ENCODE results near the gene CTRB1. TPM values are rescaled to one million over a fixed set of nuclear protein-coding genes. Genes with fewer than 3 reads are reported as not detected.

CTRB1 gene
- total and polyA plus RNA-seq, 2 of the 13 experiments (the other 11 are each of a cell fraction or from before 2014, with no cell fraction given) = not detected

DNA sequence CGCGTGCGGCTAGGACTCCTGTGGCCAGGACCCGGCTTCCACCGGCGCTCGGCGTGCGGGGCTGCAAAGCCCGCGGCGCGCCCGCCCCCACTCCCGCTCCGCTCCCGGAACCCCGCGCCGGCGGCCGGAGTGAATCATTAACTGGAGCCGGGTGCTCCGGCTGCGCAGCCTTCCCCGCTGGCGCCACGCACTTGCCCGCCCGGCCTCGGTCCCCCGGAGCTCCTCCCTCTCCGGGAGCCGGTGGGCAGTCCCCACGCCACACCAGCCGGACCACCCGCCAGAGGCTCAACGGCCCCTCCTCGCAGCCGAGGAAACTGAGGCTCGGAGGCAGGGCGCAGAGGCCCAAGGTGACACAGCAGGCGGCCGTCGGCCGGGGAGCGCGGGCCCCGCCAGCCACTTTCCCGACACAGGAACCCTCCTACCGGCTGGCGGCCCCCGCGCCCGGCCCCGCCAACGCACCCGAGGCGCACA lies 32.1 kb downstream of the CTRB1 start (continued):
- TF ChIP-seq ZMYM2 (CRISPR knock-in tag; IDR thresholded peaks at IDR 0.05) (no peak), NCOA5 (CRISPR knock-in tag; IDR thresholded peaks at IDR 0.05) (no peak), FOXA3 (CRISPR knock-in tag; IDR thresholded peaks at IDR 0.05) (0 out of 2 replicates have a peak, but pooled peaks have one; percentile 15), ZNF589 (CRISPR knock-in tag; conservative IDR thresholded peaks at IDR 0.05) (peak; percentile 79; the same call in 1 of the 2 replicates), ZNF20 (CRISPR knock-in tag; IDR thresholded peaks at IDR 0.05) (no peak)
- TF ChIP-seq, protein P1, sequence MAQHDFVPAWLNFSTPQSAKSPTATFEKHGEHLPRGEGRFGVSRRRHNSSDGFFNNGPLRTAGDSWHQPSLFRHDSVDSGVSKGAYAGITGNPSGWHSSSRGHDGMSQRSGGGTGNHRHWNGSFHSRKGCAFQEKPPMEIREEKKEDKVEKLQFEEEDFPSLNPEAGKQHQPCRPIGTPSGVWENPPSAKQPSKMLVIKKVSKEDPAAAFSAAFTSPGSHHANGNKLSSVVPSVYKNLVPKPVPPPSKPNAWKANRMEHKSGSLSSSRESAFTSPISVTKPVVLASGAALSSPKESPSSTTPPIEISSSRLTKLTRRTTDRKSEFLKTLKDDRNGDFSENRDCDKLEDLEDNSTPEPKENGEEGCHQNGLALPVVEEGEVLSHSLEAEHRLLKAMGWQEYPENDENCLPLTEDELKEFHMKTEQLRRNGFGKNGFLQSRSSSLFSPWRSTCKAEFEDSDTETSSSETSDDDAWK (CRISPR knock-in tag; IDR thresholded peaks at IDR 0.05) = no peak
- TF ChIP-seq, protein P2, sequence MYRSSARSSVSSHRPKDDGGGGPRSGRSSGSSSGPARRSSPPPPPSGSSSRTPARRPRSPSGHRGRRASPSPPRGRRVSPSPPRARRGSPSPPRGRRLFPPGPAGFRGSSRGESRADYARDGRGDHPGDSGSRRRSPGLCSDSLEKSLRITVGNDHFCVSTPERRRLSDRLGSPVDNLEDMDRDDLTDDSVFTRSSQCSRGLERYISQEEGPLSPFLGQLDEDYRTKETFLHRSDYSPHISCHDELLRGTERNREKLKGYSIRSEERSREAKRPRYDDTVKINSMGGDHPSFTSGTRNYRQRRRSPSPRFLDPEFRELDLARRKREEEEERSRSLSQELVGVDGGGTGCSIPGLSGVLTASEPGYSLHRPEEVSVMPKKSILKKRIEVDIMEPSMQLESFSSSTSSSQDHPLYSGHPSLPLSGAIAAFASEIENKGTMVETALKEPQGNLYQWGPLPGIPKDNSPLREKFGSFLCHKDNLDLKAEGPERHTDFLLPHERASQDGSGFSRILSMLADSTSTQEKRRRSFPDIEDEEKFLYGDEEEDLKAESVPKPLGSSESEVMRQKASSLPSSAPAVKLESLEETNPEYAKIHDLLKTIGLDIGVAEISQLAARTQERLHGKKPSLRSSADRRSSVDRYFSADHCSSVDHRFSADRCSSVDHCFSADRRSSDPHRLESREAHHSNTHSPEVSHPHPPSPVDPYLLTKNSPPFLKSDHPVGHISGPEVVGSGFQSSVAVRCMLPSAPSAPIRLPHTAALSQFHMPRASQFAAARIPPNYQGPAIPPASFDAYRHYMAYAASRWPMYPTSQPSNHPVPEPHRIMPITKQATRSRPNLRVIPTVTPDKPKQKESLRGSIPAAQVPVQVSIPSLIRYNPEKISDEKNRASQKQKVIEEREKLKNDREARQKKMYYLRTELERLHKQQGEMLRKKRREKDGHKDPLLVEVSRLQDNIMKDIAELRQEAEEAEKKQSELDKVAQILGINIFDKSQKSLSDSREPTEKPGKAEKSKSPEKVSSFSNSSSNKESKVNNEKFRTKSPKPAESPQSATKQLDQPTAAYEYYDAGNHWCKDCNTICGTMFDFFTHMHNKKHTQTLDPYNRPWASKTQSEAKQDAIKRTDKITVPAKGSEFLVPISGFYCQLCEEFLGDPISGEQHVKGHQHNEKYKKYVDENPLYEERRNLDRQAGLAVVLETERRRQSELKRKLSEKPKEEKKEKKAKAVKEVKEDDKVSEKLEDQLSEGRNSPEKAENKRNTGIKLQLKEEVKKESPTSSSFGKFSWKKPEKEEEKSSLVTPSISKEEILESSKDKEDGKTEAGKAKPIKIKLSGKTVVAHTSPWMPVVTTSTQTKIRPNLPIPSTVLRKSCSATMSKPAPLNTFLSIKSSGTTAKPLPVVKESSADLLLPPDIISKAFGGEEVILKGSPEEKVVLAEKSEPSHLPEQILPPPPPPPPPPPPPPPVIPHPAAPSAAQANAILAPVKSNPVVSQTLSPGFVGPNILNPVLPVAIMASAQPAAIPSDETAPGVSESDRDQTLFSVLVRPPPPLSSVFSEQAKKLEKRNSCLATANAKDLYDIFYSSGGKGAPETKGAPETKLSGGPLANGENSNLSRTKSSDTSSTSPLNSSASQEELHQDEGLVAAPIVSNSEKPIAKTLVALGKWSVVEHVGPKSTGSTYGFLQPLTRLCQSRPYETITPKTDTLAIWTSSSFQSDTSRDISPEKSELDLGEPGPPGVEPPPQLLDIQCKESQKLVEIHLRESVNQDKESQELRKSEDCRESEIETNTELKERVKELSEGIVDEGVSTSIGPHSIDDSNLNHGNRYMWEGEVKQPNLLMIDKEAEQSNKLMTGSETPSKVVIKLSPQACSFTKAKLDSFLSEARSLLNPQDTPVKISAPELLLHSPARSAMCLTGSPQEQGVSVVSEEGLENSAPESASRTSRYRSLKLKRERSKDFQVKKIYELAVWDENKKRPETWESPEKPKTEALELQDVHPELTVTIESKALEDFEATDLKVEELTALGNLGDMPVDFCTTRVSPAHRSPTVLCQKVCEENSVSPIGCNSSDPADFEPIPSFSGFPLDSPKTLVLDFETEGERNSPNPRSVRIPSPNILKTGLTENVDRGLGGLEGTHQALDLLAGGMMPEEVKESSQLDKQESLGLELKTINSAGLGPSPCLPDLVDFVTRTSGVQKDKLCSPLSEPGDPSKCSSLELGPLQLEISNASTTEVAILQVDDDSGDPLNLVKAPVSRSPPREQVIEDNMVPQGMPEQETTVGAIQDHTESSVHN (CRISPR knock-in tag; IDR thresholded peaks at IDR 0.05) = no peak
- TF ChIP-seq, protein P3, sequence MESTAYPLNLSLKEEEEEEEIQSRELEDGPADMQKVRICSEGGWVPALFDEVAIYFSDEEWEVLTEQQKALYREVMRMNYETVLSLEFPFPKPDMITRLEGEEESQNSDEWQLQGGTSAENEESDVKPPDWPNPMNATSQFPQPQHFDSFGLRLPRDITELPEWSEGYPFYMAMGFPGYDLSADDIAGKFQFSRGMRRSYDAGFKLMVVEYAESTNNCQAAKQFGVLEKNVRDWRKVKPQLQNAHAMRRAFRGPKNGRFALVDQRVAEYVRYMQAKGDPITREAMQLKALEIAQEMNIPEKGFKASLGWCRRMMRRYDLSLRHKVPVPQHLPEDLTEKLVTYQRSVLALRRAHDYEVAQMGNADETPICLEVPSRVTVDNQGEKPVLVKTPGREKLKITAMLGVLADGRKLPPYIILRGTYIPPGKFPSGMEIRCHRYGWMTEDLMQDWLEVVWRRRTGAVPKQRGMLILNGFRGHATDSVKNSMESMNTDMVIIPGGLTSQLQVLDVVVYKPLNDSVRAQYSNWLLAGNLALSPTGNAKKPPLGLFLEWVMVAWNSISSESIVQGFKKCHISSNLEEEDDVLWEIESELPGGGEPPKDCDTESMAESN (CRISPR knock-in tag; conservative IDR thresholded peaks at IDR 0.05) = no peak
- TF ChIP-seq, protein P4, sequence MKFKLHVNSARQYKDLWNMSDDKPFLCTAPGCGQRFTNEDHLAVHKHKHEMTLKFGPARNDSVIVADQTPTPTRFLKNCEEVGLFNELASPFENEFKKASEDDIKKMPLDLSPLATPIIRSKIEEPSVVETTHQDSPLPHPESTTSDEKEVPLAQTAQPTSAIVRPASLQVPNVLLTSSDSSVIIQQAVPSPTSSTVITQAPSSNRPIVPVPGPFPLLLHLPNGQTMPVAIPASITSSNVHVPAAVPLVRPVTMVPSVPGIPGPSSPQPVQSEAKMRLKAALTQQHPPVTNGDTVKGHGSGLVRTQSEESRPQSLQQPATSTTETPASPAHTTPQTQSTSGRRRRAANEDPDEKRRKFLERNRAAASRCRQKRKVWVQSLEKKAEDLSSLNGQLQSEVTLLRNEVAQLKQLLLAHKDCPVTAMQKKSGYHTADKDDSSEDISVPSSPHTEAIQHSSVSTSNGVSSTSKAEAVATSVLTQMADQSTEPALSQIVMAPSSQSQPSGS (CRISPR knock-in tag; IDR thresholded peaks at IDR 0.05) = no peak; the same call in 1 of the 2 replicates
